Panc1 (cell line): ENCODE data around the gene TMEM163. TPM values are rescaled to one million over a fixed set of nuclear protein-coding genes. Genes with fewer than 3 reads are reported as not detected.

Experiments used
- ATAC-seq: fragments of 200-7000 bp; cut with Tn5 transposase; 2 replicates; pipeline ENCODE4 v1.9.1; 2020; ENCODE audit warnings: mild to moderate bottlenecking, moderate library complexity
- BruUV-seq: library from RNA; stranded (reverse); fragments of 400-500 nt; replicated peaks from 2 replicates; lab custom pipeline; 2021; lab: Mats Ljungman, UMichigan
- CTCF ChIA-PET: fragments of 300-600 bp; sonication (Branson Sonifier 250); formaldehyde crosslinking; loops from one replicate; lab custom pipeline; 2022; ENCODE audit warnings: antibody characterized with exemption; lab: Charles Lee
- POLR2A ChIA-PET: fragments of 300-600 bp; sonication (Branson Sonifier 250); formaldehyde crosslinking; loops from one replicate; lab custom pipeline; 2022; ENCODE audit warnings: antibody characterized with exemption; lab: Charles Lee
- DNase-seq: peaks from one replicate; pipeline ENCODE4 v3.0.0-alpha.2; 2010; ENCODE audit warnings: low read depth, low spot score
- H3K27ac ChIP-seq: 2 replicates; pipeline ENCODE4 v1.5.1; 2011; ENCODE audit warnings: mild to moderate bottlenecking, low read length, inconsistent platforms
- H3K27me3 ChIP-seq: fragments of 200-500 bp; sonication (Bioruptor generic); 2 replicates; pipeline ENCODE4 v1.6.0; 2014; ENCODE audit warnings: low read length, inconsistent platforms; ENCODE audit not compliant: control insufficient read depth, insufficient read depth
- H3K36me3 ChIP-seq: fragments of 200-500 bp; sonication (Bioruptor generic); 2 replicates; pipeline ENCODE4 v1.5.1; 2014; ENCODE audit warnings: inconsistent platforms, mild to moderate bottlenecking, low read length, moderate library complexity; ENCODE audit not compliant: control insufficient read depth, insufficient read depth
- H3K4me1 ChIP-seq: 2 replicates; pipeline ENCODE4 v1.5.1; 2011; ENCODE audit warnings: inconsistent platforms, mild to moderate bottlenecking, low read length, moderate library complexity; ENCODE audit not compliant: control insufficient read depth, insufficient read depth
- H3K4me3 ChIP-seq, 2 experiments: 2 replicates each; pipeline ENCODE4 v1.5.1; 2011 to 2012; ENCODE audit warnings: low read depth in 2 of 2, low read length in 2 of 2, mild to moderate bottlenecking in 2 of 2, inconsistent platforms in 1 of 2, moderate library complexity in 1 of 2
- H3K9me3 ChIP-seq: fragments of 200-500 bp; sonication (Bioruptor generic); 2 replicates; pipeline ENCODE4 v1.5.1; 2014; ENCODE audit warnings: low read depth, mild to moderate bottlenecking, inconsistent platforms, low read length, moderate library complexity; ENCODE audit not compliant: control insufficient read depth, insufficient read depth
- CTCF ChIP-seq: fragments of 450-650 bp; IDR thresholded peaks from 2 replicates; pipeline ENCODE4 v1.5.1; 2017; ENCODE audit warnings: mild to moderate bottlenecking
- POLR2AphosphoS5 ChIP-seq: IDR thresholded peaks from 2 replicates; pipeline ENCODE4 v1.6.1; 2012; ENCODE audit warnings: mild to moderate bottlenecking, low read depth, low read length, moderate library complexity
- REST ChIP-seq, 2 experiments: IDR thresholded peaks; 2 replicates each; pipeline ENCODE4 v1.6.1; 2011 to 2012; ENCODE audit warnings: low read depth in 2 of 2, control low read depth in 1 of 2, low read length in 1 of 2, mild to moderate bottlenecking in 1 of 2, moderate library complexity in 1 of 2; ENCODE audit not compliant: insufficient read depth in 1 of 2
- SIN3A ChIP-seq: IDR thresholded peaks from 2 replicates; pipeline ENCODE4 v1.6.1; 2012; ENCODE audit warnings: low read depth, mild to moderate bottlenecking, low read length, moderate library complexity, borderline replicate concordance; ENCODE audit not compliant: insufficient read depth
- TCF7L2 ChIP-seq: IDR thresholded peaks from 2 replicates; pipeline ENCODE4 v1.6.1; 2011; ENCODE audit warnings: mild to moderate bottlenecking, low read depth, low read length, inconsistent platforms
- in situ Hi-C: cut with HindIII; loops from 2 replicates; pipeline ENCODE4 v1.10.0; 2016; ENCODE audit warnings: low sequenced_read_pairs, low pct_unique_long_range_greater_than_20kb
- intact Hi-C: fragments of 100-400 bp; cut with micrococcal nuclease; formaldehyde crosslinking; loops from one replicate; pipeline ENCODE4 v1.10.0; 2022; ENCODE audit not compliant: unreplicated experiment
- total RNA-seq: library from RNA; stranded (reverse); gene quantifications from one replicate; pipeline ENCODE4 v1.2.1, GENCODE V29; 2021; ENCODE audit not compliant: unreplicated experiment

Gene TMEM163
- total RNA-seq, 1 experiment from 2014 or later: not detected

DNA sequence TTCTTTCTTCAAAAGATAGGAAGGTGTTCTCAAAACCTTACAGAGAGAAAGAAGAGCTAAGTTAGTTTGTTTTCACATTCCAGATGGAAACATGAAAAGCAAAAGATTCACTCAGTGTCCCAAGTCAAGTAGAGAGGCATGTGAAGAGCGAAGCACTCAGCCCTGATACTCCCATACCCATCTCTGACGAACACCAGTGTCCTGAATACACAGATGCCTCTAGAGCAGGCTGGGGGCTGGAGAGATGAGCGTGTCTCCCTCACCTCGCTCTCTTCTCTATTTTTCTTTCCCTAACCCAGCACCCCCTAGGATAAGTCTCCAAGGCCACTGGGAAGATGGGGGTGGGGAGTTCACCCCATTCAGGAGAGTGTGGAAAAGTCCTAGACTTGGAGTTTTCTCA is 227.8 kb downstream of the TMEM163 start:
- in situ Hi-C loops: no loop called here
- POLR2A ChIA-PET: no interaction called here
- H3K36me3 ChIP-seq: no peaks in the 10 kb centered on the region
- H3K27ac ChIP-seq: no peak overlapping the region
- peaks cover 21% of the 10 kb centered on the region for H3K27me3 ChIP-seq
- ATAC-seq (no peak), DNase-seq (no peak)
- H3K4me1 ChIP-seq: peaks cover 5% of the 10 kb centered on the region; the same call in 1 of the 2 replicates
- BruUV-seq: no TSS peak
- H3K4me3 ChIP-seq: no peak overlapping the region
- no peak for TF ChIP-seq CTCF
- TF ChIP-seq REST (IDR thresholded peaks at IDR 0.05; ENCODE audit: insufficient read depth in 1 of 2, low read depth in 2 of 2, low read length in 1 of 2): no peak
- no peak for TF ChIP-seq TCF7L2
- no peak for TF ChIP-seq POLR2AphosphoS5
- TF ChIP-seq SIN3A: no peak
- intact Hi-C loops: no loop called here
- CTCF ChIA-PET: no interaction called here
- H3K9me3 ChIP-seq: no peaks in the 10 kb centered on the region

GRCh38 chr2:134490559-134490958 is 228.2 kb downstream of the TMEM163 start:
- no peaks in the 10 kb centered on the region for H3K36me3 ChIP-seq
- no TSS peak for BruUV-seq
- ATAC-seq: no peak
- DNase-seq: no peak
- intact Hi-C loops: no loop called here
- ChIA-PET POLR2A (no interaction called here), CTCF (no interaction called here)
- TF ChIP-seq TCF7L2 (no peak), POLR2AphosphoS5 (no peak), REST (IDR thresholded peaks at IDR 0.05; ENCODE audit: insufficient read depth in 1 of 2, low read depth in 2 of 2, low read length in 1 of 2) (no peak), SIN3A (no peak), CTCF (no peak)
- peaks cover 5% of the 10 kb centered on the region; the same call in 1 of the 2 replicates for H3K4me1 ChIP-seq
- H3K27me3 ChIP-seq: peaks cover 21% of the 10 kb centered on the region
- in situ Hi-C loops: no loop called here
- H3K4me3 ChIP-seq: no peak overlapping the region
- no peaks in the 10 kb centered on the region for H3K9me3 ChIP-seq
- H3K27ac ChIP-seq: no peak overlapping the region
